Adipocyte (in vitro differentiated cells): Measurements from ENCODE around the gene C1orf52.

Source experiments
- DNase-seq: peaks from one replicate; pipeline ENCODE4 v3.0.0-alpha.2; 2015; ENCODE audit warnings: low read depth
- H3K27me3 ChIP-seq: replicated peaks from 2 replicates; pipeline ENCODE4 v1.7.0; 2013; ENCODE audit warnings: mild to moderate bottlenecking, low read length, moderate library complexity; ENCODE audit not compliant: control insufficient read depth, insufficient read depth
- H3K36me3 ChIP-seq: 2 replicates; pipeline ENCODE4 v1.7.0; 2013; ENCODE audit warnings: low read length, mild to moderate bottlenecking, moderate library complexity; ENCODE audit not compliant: control insufficient read depth, insufficient read depth, severe bottlenecking
- H3K4me1 ChIP-seq: 2 replicates; pipeline ENCODE4 v1.7.0; 2013; ENCODE audit warnings: mild to moderate bottlenecking, low read length, moderate library complexity; ENCODE audit not compliant: control insufficient read depth, insufficient read depth
- H3K4me3 ChIP-seq: 2 replicates; pipeline ENCODE4 v1.7.0; 2013; ENCODE audit warnings: mild to moderate bottlenecking, low read length, moderate library complexity
- H3K9ac ChIP-seq: 2 replicates; pipeline ENCODE4 v1.7.0; 2013; ENCODE audit warnings: mild to moderate bottlenecking, low read length, moderate library complexity
- H3K9me3 ChIP-seq: 2 replicates; pipeline ENCODE4 v1.7.0; 2013; ENCODE audit warnings: mild to moderate bottlenecking, low read length, moderate library complexity; ENCODE audit not compliant: control insufficient read depth

C1orf52 gene

GRCh38 chr1:85276978-85277639 is 17.6 kb upstream of the C1orf52 start:
- no peaks in the 10 kb centered on the region for H3K36me3 ChIP-seq
- H3K4me1 ChIP-seq, result peaks cover 35% of the 10 kb centered on the region
- no peaks in the 10 kb centered on the region for H3K9me3 ChIP-seq
- H3K9ac ChIP-seq, result peak overlapping the region; percentile 96
- DNase-seq, result no peak
- H3K27me3 ChIP-seq, result no peaks in the 10 kb centered on the region
- H3K4me3 ChIP-seq, result peak overlapping the region; percentile 98

DNA sequence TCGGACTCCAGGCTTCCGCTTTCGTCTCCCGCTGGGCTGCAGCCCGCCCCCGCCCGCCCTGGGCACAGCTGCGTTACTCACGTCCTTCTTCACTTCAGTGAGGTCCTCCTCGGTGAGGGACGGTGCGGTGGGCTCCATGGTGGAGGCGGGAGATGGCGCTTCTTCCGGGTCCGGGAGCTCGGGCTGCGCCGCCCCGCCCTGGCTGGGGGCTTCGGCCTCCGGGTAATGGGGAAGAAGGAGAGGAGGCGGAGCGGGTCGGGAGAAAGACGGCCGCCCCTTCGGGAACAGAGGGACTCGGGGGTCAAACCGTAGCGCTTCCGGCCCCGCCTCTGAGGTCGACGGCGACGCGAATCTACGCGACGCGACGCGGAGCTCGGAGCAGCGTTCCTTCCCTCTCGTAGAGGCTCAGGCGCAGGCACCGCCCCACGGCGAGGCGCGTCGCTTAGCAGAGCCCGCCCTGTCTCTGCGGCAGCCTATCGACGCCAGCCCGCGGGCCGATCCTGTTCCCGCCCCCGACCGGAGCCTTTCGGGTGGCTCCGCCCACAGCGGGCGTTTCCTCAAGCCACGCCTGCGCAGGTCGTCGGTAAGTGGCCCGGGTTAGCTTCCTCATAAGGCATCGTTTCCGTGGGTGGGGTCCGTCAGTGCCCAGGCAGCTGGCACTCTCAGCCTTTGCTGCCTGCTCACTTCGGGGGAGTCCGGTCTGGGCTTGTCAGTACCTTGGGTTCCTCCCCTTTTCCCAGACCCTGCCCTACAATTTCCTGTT is 16.9 kb upstream of the C1orf52 start, which contains the start of gene BCL10:
Gene BCL10 (minus strand): TSS at position 418 of the 763 bp plus-strand sequence. CDS start 280 bp downstream, at position 138.
- peaks cover 4% of the 10 kb centered on the region for H3K36me3 ChIP-seq
- DNase-seq, result peak; percentile 99
- no peaks in the 10 kb centered on the region for H3K9me3 ChIP-seq
- peaks cover 35% of the 10 kb centered on the region for H3K4me1 ChIP-seq
- H3K9ac ChIP-seq, result peak within 1 kb of the TSS; percentile 96
- H3K27me3 ChIP-seq, result no peaks in the 10 kb centered on the region
- peak within 1 kb of the TSS; percentile 98 for H3K4me3 ChIP-seq

- H3K4me1 ChIP-seq, result peaks cover 35% of the 10 kb centered on the region
- peak; percentile 39 for DNase-seq
- peaks cover 9% of the 10 kb centered on the region for H3K36me3 ChIP-seq
- H3K4me3 ChIP-seq, result peak overlapping the region; percentile 98
- no peaks in the 10 kb centered on the region for H3K9me3 ChIP-seq
- H3K9ac ChIP-seq, result peak overlapping the region; percentile 96
- no peaks in the 10 kb centered on the region for H3K27me3 ChIP-seq
Observed at GRCh38 chr1:85275701-85276214, 16.3 kb upstream of the C1orf52 start.

GRCh38 chr1:85274969-85275453 is 15.5 kb upstream of the C1orf52 start:
- H3K36me3 ChIP-seq, result peaks cover 16% of the 10 kb centered on the region
- H3K27me3 ChIP-seq, result no peaks in the 10 kb centered on the region
- H3K9ac ChIP-seq, result peak overlapping the region; percentile 96
- peak; percentile 76 for DNase-seq
- H3K4me1 ChIP-seq, result peaks cover 35% of the 10 kb centered on the region
- no peaks in the 10 kb centered on the region for H3K9me3 ChIP-seq
- H3K4me3 ChIP-seq, result peak overlapping the region; percentile 98

DNA sequence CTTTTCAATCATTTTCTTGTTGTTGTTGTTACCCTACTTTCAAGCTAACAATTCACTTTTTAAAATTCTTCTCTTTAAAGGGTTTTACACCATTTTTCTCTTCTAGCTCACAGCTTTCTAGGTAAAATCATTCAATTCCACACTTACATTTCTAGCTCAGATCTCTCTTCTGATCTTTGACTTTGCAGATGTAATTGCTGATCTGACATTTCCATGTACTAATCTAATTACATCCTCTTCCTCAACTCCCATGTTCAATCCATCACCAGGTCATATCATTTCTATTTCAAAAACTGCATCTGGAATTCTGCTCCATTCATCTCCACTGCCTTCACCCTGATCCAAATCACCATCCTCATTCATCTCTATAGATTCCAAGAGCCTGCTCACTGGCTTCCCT is 13.9 kb upstream of the C1orf52 start:
- peak overlapping the region; percentile 98 for H3K4me3 ChIP-seq
- peaks cover 25% of the 10 kb centered on the region for H3K4me1 ChIP-seq
- no peaks in the 10 kb centered on the region for H3K27me3 ChIP-seq
- H3K9ac ChIP-seq, result no peak overlapping the region
- peaks cover 32% of the 10 kb centered on the region for H3K36me3 ChIP-seq
- DNase-seq, result no peak
- H3K9me3 ChIP-seq, result no peaks in the 10 kb centered on the region

DNA sequence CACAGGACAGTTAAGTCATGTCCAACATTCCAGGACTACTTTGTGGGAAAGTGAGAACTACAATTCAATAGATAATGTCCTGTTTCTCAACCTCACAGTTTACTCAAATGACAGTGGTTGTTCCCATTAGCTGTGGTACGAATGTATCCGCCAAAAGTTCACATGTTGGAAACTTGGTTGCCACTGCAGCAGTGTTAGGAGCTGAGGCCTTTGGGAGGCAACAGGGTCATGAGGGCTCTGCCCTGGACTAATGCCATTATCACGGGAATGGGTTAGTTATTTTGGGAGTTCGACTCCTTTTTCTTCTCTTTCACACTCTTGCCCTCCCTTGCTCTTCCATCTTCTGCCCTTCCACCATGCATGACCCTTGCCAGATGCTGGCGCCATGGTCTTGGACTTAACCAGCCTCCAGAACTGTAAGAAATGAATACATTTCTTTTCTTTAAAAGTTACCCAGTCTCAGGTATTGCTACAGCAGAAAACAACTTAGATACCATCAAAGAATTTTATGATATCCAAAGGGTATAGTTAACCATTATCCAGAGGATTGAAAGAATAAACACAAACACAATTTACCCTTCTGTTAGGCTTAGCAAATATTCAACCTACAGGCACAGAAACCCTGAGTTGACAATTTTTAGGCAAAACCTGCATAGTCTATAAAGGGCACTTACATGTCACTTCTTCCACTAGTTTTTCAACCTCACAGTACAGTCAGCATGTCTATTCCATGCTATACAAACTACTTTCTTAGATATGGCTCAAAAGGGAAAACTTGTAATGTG is 9.5 kb upstream of the C1orf52 start:
- no peak overlapping the region for H3K9ac ChIP-seq
- no peak overlapping the region for H3K4me3 ChIP-seq
- no peak for DNase-seq
- peaks cover 9% of the 10 kb centered on the region for H3K4me1 ChIP-seq
- no peaks in the 10 kb centered on the region for H3K27me3 ChIP-seq
- no peaks in the 10 kb centered on the region for H3K9me3 ChIP-seq
- peaks cover 64% of the 10 kb centered on the region for H3K36me3 ChIP-seq

GRCh38 chr1:85267313-85267712 is 7.9 kb upstream of the C1orf52 start:
- Histone ChIP-seq H3K4me1 (no peaks in the 10 kb centered on the region), H3K9ac (no peak overlapping the region), H3K27me3 (no peaks in the 10 kb centered on the region), H3K36me3 (peaks cover 64% of the 10 kb centered on the region), H3K9me3 (no peaks in the 10 kb centered on the region), H3K4me3 (no peak overlapping the region)
- DNase-seq, result no peak

GRCh38 chr1:85264150-85264549 is 4.7 kb upstream of the C1orf52 start:
- H3K9ac ChIP-seq, result no peak overlapping the region
- H3K27me3 ChIP-seq, result no peaks in the 10 kb centered on the region
- peaks cover 10% of the 10 kb centered on the region for H3K4me1 ChIP-seq
- H3K4me3 ChIP-seq, result no peak overlapping the region
- no peak for DNase-seq
- no peaks in the 10 kb centered on the region for H3K9me3 ChIP-seq
- peaks cover 39% of the 10 kb centered on the region for H3K36me3 ChIP-seq

- no peak overlapping the region for H3K4me3 ChIP-seq
- no peak for DNase-seq
- peaks cover 28% of the 10 kb centered on the region for H3K36me3 ChIP-seq
- peaks cover 14% of the 10 kb centered on the region for H3K4me1 ChIP-seq
- H3K9ac ChIP-seq, result no peak overlapping the region
- no peaks in the 10 kb centered on the region for H3K27me3 ChIP-seq
- H3K9me3 ChIP-seq, result no peaks in the 10 kb centered on the region
Observed at GRCh38 chr1:85262985-85263384, 3.5 kb upstream of the C1orf52 start.

GRCh38 chr1:85259912-85260274 is 431 bp upstream of the C1orf52 start:
- Histone ChIP-seq H3K9me3 (no peaks in the 10 kb centered on the region), H3K4me3 (peak overlapping the region; percentile 97), H3K4me1 (peaks cover 34% of the 10 kb centered on the region), H3K9ac (peak overlapping the region; percentile 99), H3K36me3 (peaks cover 21% of the 10 kb centered on the region), H3K27me3 (no peaks in the 10 kb centered on the region)
- no peak for DNase-seq
